Calu3 (cell line): ENCODE data around the gene OR51A7. TPM values are rescaled to one million over a fixed set of nuclear protein-coding genes. Genes with fewer than 3 reads are reported as not detected.
"Not testable (repeated sequence)": the region's sequence is repeated elsewhere in the genome, so short reads cannot be mapped to it uniquely, and the experiment has no call there.

Experiments
- BruUV-seq: library from RNA; stranded (reverse); fragments of 400-500 nt; replicated peaks from 2 replicates; lab custom pipeline; 2021; lab: Mats Ljungman, UMichigan
- CTCF ChIA-PET: fragments of 300-600 bp; sonication (Branson Sonifier 250); formaldehyde crosslinking; loops from one replicate; lab custom pipeline; 2022; ENCODE audit warnings: antibody characterized with exemption; lab: Charles Lee
- DNase-seq: peaks from one replicate; pipeline ENCODE4 v3.0.0; 2022
- H3K27ac Mint-ChIP-seq: one replicate; pipeline ENCODE4 v1.8.0; 2022; ENCODE audit warnings: mixed read lengths; ENCODE audit not compliant: unreplicated experiment
- H3K27me3 Mint-ChIP-seq: one replicate; pipeline ENCODE4 v1.8.0; 2022; ENCODE audit warnings: mixed read lengths; ENCODE audit not compliant: unreplicated experiment
- H3K36me3 Mint-ChIP-seq: one replicate; pipeline ENCODE4 v1.8.0; 2022; ENCODE audit warnings: mild to moderate bottlenecking, moderate library complexity, mixed read lengths; ENCODE audit not compliant: insufficient read depth, unreplicated experiment
- H3K4me1 Mint-ChIP-seq: one replicate; pipeline ENCODE4 v1.8.0; 2022; ENCODE audit warnings: mild to moderate bottlenecking, low read depth, mixed read lengths; ENCODE audit not compliant: unreplicated experiment
- H3K4me3 Mint-ChIP-seq: one replicate; pipeline ENCODE4 v1.8.0; 2022; ENCODE audit warnings: mild to moderate bottlenecking, low read depth, moderate library complexity, mixed read lengths; ENCODE audit not compliant: unreplicated experiment
- H3K9me3 Mint-ChIP-seq: one replicate; pipeline ENCODE4 v1.8.0; 2022; ENCODE audit warnings: low read depth, mixed read lengths; ENCODE audit not compliant: unreplicated experiment
- CTCF ChIP-seq: fragments of 200-600 bp; IDR thresholded peaks from one replicate; pipeline ENCODE4 v1.8.0; 2022; ENCODE audit warnings: antibody characterized with exemption; ENCODE audit not compliant: unreplicated experiment
- intact Hi-C: fragments of 100-400 bp; cut with micrococcal nuclease; formaldehyde crosslinking; loops from one replicate; pipeline ENCODE4 v1.10.0; 2022; ENCODE audit not compliant: unreplicated experiment
- total RNA-seq: library from RNA; stranded (reverse); gene quantifications from 2 replicates; pipeline ENCODE4 v1.2.3, GENCODE V29; 2022

The OR51A7 gene
- total RNA-seq, 1 experiment from 2014 or later, result not detected

GRCh38 chr11:4936745-4937144 is 33.2 kb downstream of the OR51A7 start:
- Mint-ChIP-seq H3K27ac (no peak overlapping the region), H3K36me3 (no peaks in the 10 kb centered on the region), H3K9me3 (peaks cover 7% of the 10 kb centered on the region), H3K27me3 (peaks cover 16% of the 10 kb centered on the region), H3K4me1 (no peaks in the 10 kb centered on the region), H3K4me3 (no peak overlapping the region)
- CTCF ChIA-PET, result no interaction called here
- no peak for TF ChIP-seq CTCF
- BruUV-seq, result no TSS peak
- intact Hi-C loops, result no loop called here
- DNase-seq, result no peak

- H3K4me1 Mint-ChIP-seq, result no peaks in the 10 kb centered on the region
- H3K27me3 Mint-ChIP-seq, result no peaks in the 10 kb centered on the region
- no peaks in the 10 kb centered on the region for H3K9me3 Mint-ChIP-seq
- intact Hi-C loops, result no loop called here
- CTCF ChIA-PET, result no interaction called here
- H3K4me3 Mint-ChIP-seq, result no peak within 1 kb of the TSS
- DNase-seq, result no peak
- no TSS peak for BruUV-seq
- TF ChIP-seq CTCF, result no peak
- H3K27ac Mint-ChIP-seq, result no peak within 1 kb of the TSS
- H3K36me3 Mint-ChIP-seq, result no peaks in the 10 kb centered on the region
Observed at GRCh38 chr11:4947505-4947904, 43.9 kb downstream of the OR51A7 start, which contains the start of gene OR51A4. TSS of gene OR51A4 (minus strand) at chr11:4947605. CDS start at chr11:4947100, 505 bp downstream.

- H3K27ac Mint-ChIP-seq, H3K9me3 Mint-ChIP-seq, H3K36me3 Mint-ChIP-seq, DNase-seq, CTCF ChIA-PET, H3K27me3 Mint-ChIP-seq, H3K4me1 Mint-ChIP-seq, BruUV-seq, H3K4me3 Mint-ChIP-seq: not testable (repeated sequence)
- intact Hi-C loops, result loop anchor here (1.0 kb wide), 1 partner anchor 9 kb away; no protein-coding TSS in a partner anchor
Observed at GRCh38 chr11:4955613-4956012, 52.0 kb downstream of the OR51A7 start, which contains the start of gene OR51A2. TSS of gene OR51A2 (minus strand) at chr11:4955713. CDS start at chr11:4955713, 0 bp downstream.

GRCh38 chr11:4957396-4957795 is 53.8 kb downstream of the OR51A7 start:
- no peak overlapping the region for H3K27ac Mint-ChIP-seq
- H3K4me1 Mint-ChIP-seq, result no peaks in the 10 kb centered on the region
- no peak overlapping the region for H3K4me3 Mint-ChIP-seq
- no peaks in the 10 kb centered on the region for H3K36me3 Mint-ChIP-seq
- intact Hi-C loops, result no loop called here
- no peaks in the 10 kb centered on the region for H3K27me3 Mint-ChIP-seq
- H3K9me3 Mint-ChIP-seq, result no peaks in the 10 kb centered on the region
- TF ChIP-seq CTCF, result no peak
- DNase-seq, result no peak
- no TSS peak for BruUV-seq
- CTCF ChIA-PET, result no interaction called here

Other genes with a start within 250 kb of the OR51A7 start
- gene OR51E2, start 205.9 kb upstream of the OR51A7 start, total RNA-seq, result not detected in 2 replicates
- gene MMP26, start 199.0 kb upstream of the OR51A7 start, total RNA-seq, result not detected in 2 replicates
- not detected in 2 replicates for gene OR51F1, start 133.8 kb upstream of the OR51A7 start, total RNA-seq
- gene OR52R1, start 99.4 kb upstream of the OR51A7 start, total RNA-seq, result not detected in 2 replicates
- gene OR51F2, start 82.5 kb upstream of the OR51A7 start, total RNA-seq, result not detected in 2 replicates
- not detected in 2 replicates for gene OR51S1, start 54.6 kb upstream of the OR51A7 start, total RNA-seq
- not detected in 2 replicates for gene OR51T1, start 21.9 kb upstream of the OR51A7 start, total RNA-seq
- not detected in 2 replicates for gene OR51G2, start 15.6 kb downstream of the OR51A7 start, total RNA-seq
- not detected in 2 replicates for gene OR51G1, start 20.6 kb downstream of the OR51A7 start, total RNA-seq
- not detected in 2 replicates for gene OR51A4, start 43.8 kb downstream of the OR51A7 start, total RNA-seq
- not detected in 2 replicates for gene OR51A2, start 51.9 kb downstream of the OR51A7 start, total RNA-seq
- gene OR51L1, start 91.1 kb downstream of the OR51A7 start, total RNA-seq, result not detected in 2 replicates
- gene OR52J3, start 142.7 kb downstream of the OR51A7 start, total RNA-seq, result not detected in 2 replicates
- gene OR52E2, start 155.8 kb downstream of the OR51A7 start, total RNA-seq, result not detected in 2 replicates
- gene OR52E1, start 165.8 kb downstream of the OR51A7 start, total RNA-seq, result not detected in 2 replicates
- not detected in 2 replicates for gene OR52A5, start 234.6 kb downstream of the OR51A7 start, total RNA-seq